Activated T-helper 1 cell treated with anti-CD3 and anti-CD28 coated beads, Interleukin-2, amount 50 U/mL, for 16 hours (primary cell): ENCODE measurements around the gene SLC25A19.

Experiments
- DNase-seq, 2 donors: peaks; one replicate each; pipeline ENCODE4 v3.0.0-alpha.2; 2020; ENCODE audit warnings: low read depth in 1 of 2, low spot score in 1 of 2

Gene SLC25A19

DNA sequence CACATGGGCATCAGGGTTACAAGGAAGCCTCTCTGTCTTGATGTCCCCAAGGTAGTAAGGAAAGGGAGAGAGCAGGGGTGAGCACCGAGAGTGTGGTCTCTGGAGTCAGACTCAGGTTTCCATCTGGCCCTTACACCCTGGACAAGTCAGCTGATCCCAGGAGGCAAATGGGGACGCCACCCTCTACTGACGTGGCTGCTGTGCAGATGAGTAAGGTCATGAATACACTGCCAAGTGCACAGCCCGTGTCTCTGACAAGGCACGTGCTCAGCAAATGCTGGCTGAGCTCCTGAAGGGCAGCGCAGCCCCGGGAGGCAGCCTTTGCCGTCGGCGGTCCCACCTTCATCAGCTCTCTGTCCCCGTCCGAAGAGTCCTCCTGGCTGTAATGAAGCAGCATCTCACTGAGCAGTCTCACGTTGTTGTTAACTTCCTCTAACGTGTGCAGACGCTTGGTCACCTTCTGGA, 47.2 kb downstream of the SLC25A19 start:
- DNase-seq = no peak

DNA sequence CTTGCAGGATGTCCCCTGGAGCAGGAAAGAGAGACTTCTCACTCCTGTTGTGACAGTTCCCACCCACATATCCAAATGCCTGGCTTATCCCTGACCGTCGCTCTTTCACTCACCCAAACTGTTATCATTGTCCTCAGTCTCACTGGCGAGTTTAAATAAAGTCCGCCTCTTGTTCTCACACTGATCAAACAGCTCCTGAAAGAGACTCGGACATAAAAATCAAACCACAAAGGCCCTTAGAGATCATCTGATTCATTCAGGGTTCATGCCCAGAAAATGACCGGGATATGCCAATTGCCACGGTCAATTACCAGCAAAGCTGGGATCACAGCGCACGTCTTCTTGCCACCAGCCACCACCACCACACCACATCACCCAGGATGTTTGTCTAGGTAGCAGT, 47.7 kb downstream of the SLC25A19 start:
- DNase-seq = no peak

DNA sequence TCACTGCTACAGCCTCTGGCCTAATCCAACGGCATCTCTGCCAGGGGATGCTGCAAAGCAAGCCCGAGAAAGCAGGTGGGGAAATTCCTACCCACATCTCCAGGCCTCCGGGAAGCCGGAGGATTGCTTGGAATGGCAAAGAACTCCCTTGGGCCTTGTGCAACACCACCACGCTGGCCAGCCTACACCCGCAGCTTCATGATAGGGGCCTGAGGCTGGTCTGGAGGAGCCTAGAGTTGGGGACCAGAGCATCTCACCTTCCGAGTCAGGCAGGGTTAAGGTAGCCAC, 48.1 kb downstream of the SLC25A19 start:
- DNase-seq = no peak

- no peak for DNase-seq
Measured at GRCh38 chr17:75240394-75241142, 48.7 kb downstream of the SLC25A19 start.

- DNase-seq = no peak
Measured at GRCh38 chr17:75239778-75240393, 49.3 kb downstream of the SLC25A19 start.

GRCh38 chr17:75239214-75239613, 50.0 kb downstream of the SLC25A19 start:
- no peak for DNase-seq

DNA sequence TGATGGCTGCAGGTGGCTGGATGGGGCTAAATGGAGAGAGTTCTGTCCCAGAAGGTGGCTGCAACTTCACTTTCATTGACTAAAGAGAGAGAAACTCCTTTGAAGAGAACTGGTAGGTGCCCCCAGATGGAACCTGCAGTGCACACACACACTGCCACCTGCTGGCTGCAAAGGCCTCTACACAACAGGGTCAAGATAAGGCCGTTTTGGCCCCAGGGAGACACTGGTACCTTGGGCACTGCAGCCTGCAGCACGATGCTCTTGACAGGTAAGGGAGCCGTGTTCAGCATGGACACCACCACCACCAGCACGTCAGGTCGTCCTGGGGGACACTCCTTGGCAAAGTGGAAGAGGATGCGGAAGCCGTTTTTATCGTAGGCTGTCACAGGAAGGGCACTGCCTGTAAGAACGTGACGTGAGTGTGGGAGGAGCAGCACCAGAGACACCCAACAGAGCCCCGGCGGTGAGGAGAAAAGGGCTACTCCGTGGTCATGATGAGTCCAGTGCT, 50.5 kb downstream of the SLC25A19 start:
- DNase-seq = peak; percentile 27 to 43

DNA sequence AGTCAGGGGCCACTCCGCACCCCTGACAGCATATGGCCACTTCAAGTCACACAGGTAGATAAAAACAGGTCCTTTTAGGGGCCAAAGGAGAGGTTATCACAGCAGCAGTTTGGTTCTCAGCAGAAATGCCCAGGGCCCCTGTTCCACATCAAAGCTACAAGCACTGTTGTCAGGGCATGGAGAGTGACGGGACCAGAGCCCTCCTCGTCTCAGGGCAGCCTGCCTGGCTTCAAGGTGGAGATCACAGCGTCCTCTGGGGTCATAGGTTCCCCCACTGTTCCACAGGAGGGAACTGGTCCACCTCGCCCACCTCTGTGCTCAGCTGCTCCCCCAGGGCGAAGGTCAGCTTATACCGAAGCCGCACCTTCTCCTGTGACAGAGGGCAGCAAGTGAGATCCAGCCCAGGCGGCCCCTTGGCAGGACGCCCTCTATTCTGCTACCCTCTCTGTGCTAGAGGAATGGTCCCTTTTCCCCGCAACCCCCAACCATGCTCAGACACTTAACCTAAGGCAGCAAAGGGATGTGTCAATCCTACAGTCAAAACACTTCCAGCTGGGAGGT, 51.1 kb downstream of the SLC25A19 start:
- DNase-seq = no peak

DNA sequence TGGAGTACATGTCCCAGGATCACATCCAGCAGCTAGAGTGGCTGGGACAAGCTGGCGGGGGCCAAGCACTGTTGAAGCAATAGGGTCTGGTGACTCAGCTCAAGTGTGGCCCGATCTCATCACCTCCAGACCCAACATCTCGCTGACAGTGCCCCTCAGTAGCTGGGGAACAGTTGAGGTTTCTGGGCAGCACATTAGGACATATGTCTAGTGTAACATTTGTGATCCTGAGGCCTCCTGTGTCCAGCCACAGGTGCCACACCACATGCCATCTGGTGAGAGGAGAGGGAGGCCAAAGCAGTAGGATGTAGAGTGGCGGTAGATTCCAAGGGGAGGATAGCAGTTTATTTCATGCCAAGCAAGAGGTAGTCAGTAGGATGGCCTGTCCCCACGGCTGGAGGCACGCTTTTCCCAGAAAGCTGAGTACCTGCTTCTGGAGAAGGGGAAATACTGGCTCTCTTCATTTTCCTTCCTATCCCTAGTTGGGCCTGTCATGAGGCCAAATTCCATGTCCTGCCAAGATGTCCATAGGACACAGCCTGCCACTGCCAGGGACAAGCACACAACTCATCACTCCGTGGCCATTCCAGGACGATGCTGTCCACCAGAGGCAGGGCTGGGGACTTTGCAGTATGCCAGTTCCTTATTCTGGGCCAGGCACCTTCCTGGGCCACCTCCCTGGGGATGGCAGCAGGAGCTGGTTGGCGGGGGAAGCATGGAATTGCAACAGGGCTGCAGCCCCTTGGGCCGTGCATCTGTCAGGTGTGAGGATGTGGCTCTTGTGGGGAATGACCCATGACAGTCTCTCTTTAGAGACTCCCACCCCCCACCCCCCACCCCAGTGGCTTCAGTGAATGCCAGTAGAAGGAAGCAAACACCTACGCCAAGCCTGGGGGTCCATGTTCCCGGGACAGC, 51.9 kb downstream of the SLC25A19 start:
- DNase-seq = no peak

DNA sequence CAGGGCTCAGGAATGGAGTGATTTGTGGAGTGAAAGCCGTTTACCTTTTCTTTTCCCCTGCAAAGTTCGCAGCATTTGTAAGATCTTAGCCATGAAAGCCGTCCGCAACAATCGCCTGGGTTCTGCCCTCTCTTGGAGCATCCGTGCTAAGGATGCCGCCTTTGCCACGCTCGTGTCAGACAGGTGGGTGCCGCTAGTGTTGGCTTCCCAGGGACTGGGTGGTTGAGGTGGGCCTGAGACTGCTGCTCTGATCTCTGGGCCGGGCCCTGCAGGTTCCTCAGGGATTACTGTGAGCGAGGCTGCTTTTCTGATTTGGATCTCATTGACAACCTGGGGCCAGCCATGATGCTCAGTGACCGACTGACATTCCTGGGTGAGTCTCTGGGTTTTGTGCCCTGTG, 56.4 kb downstream of the SLC25A19 start:
- DNase-seq = no peak

DNA sequence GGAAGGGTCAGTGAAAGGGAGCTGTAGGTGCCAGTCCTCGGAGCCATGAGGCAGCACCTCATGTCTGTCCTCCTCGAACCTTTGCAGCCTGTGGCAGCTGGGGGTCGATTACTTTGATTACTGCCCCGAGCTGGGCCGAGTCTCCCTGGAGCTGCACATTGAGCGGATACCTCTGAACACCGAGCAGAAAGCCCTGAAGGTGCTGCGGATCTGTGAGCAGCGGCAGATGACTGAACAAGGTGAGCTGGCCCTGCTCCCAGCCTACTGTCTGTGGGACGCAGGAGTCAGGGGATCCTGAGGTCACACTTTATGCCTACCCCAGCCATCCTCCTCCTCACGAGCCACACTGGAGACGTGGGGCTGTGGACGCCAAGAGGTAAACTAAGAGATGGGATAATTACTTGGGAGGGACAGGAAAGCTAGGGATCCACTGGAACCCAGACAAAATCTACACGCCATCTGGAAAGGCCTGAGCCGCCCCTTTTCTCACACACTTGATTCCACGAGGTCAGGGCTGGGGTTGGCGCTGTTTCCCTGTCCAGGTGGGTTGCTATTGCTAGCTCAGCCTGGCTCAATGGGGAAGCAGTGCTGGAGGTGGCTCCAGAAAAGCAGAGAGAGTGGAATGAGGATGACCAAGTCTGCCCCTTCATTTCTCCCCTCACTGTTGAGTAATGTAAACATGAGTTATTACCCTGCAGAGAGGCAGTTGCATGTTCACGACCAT, 57.3 kb downstream of the SLC25A19 start:
- DNase-seq = no peak

- no peak for DNase-seq
Measured at GRCh38 chr17:75231071-75231470, 58.2 kb downstream of the SLC25A19 start.

- DNase-seq = no peak
Measured at GRCh38 chr17:75228847-75229246, 60.4 kb downstream of the SLC25A19 start.

- DNase-seq = no peak
Measured at GRCh38 chr17:75228305-75228704, 60.9 kb downstream of the SLC25A19 start.

- DNase-seq = no peak
Measured at GRCh38 chr17:75227729-75228128, 61.5 kb downstream of the SLC25A19 start.

DNA sequence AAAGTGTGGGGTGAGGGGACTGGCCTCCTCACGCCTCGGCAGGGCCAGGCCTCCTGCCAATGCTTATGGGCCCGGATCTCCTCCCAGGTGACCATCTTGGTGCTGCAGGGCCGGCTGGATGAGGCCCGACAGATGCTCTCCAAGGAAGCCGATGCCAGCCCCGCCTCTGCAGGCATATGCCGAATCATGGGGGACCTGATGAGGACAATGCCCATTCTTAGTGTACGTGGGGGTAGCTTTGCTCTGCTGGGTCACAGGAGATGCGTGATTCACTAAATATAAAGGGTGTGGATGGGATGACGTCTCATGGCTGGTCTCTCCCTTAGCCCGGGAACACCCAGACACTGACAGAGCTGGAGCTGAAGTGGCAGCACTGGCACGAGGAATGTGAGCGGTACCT, 64.2 kb downstream of the SLC25A19 start:
- no peak for DNase-seq
